GM12892 (cell line): ENCODE measurements around the gene HOXA3.

Source experiments
- POLR2A ChIP-seq: IDR thresholded peaks from 2 replicates; pipeline ENCODE4 v1.6.1; 2011; ENCODE audit warnings: low read depth, low read length, control low read depth
- POLR2AphosphoS5 ChIP-seq: IDR thresholded peaks from 2 replicates; pipeline ENCODE4 v1.6.1; 2011; ENCODE audit warnings: low read depth, low read length, control low read depth

GRCh38 chr7:27146491-27147198 is 5.7 kb downstream of the HOXA3 start:
- TF ChIP-seq POLR2A (no peak), POLR2AphosphoS5 (no peak)
